SU-DHL-6 (cell line): ENCODE data around the gene CTCFL.

Source experiments
- CTCF ChIP-seq: fragments of 200-600 bp; sonication (generic); IDR thresholded peaks from one replicate; pipeline ENCODE4 v1.5.1; 2017; ENCODE audit warnings: antibody characterized with exemption, mild to moderate bottlenecking, low read length, moderate library complexity; ENCODE audit not compliant: insufficient read depth, poor library complexity, severe bottlenecking
- EZH2phosphoT487 ChIP-seq: fragments of 200-600 bp; sonication (generic), shearing (Covaris generic); conservative IDR thresholded peaks from 2 replicates; pipeline ENCODE4 v1.6.1; 2018; ENCODE audit warnings: mild to moderate bottlenecking, antibody characterized with exemption, low read length, moderate library complexity, mixed read lengths

DNA sequence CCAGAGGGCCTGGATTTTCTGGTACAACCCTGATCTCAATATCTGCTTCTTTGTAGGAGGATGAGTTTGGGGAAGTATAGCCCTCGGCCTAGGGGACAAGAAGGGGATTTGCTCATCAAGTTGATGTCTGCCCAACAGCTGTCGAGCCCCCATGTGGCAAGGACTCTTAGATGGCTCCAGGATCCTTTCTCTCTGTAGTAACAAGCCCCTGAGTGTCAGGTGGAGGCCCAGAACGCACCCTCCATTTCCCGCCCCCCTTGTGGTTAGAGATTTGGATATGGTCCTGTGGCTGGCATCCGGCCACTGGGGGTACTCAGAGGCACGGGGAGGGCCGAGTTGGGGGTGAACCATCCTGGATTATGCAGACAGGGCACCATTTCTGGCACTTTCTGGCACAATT, 50.1 kb downstream of the CTCFL start:
- TF ChIP-seq EZH2phosphoT487 (0 out of 2 replicates have a peak, but pooled peaks have one; percentile 29), CTCF (no peak)
